K562 (cell line): ENCODE data around the gene MMP28. TPM values are rescaled to one million over a fixed set of nuclear protein-coding genes. Genes with fewer than 3 reads are reported as not detected.

Source experiments
- ATAC-seq: fragments of 200-7000 bp; cut with Tn5 transposase; 3 replicates; pipeline ENCODE4 v1.9.1; 2020; ENCODE audit warnings: moderate library complexity
- BruUV-seq: library from RNA; stranded (reverse); fragments of 400-500 nt; replicated peaks from 2 replicates; lab custom pipeline; 2021; lab: Mats Ljungman, UMichigan
- CTCF ChIA-PET: fragments of 300-600 bp; formaldehyde crosslinking; extraction: SDS; loops from one replicate; lab custom pipeline; 2021; ENCODE audit warnings: low intra/inter-chr PET ratio; lab: Yijun Ruan, JAX
- POLR2A ChIA-PET: fragments of 300-600, 350-650 bp; sonication (Branson Sonifier 250); formaldehyde crosslinking; extraction: SDS; loops from one replicate; lab custom pipeline; 2021; ENCODE audit warnings: antibody characterized with exemption, inconsistent platforms; lab: Yijun Ruan, JAX
- DNase-seq, 4 experiments: peaks; one replicate each; pipeline versions ENCODE4 v3.0.0 to v3.0.0-alpha.2; 2011 to 2018; ENCODE audit warnings: low spot score in 3 of 4, mixed read lengths in 3 of 4; ENCODE audit errors: extremely low read depth in 1 of 4
- FAIRE-seq: peaks from 2 replicates; lab custom pipeline; 2011; peaks lifted over from hg19 to GRCh38; lab: Jason Lieb, UNC
- H2AFZ ChIP-seq: 2 replicates; pipeline ENCODE4 v1.6.0; 2011; ENCODE audit warnings: low read depth, low read length, control low read depth, inconsistent platforms
- H3K27ac ChIP-seq: fragments of 200-600 bp; 3 replicates; pipeline ENCODE4 v1.8.0; 2011; ENCODE audit warnings: low read depth, mild to moderate bottlenecking, control low read depth, inconsistent platforms, low read length, moderate library complexity, mixed read lengths; ENCODE audit errors: extremely low read depth
- H3K27me3 ChIP-seq, 2 experiments: fragments of 300-600 bp in 1 of 2; 2 replicates in 1 of 2; 3 replicates in 1 of 2; pipeline versions ENCODE4 v1.6.0 to v1.8.0; 2011; ENCODE audit warnings: inconsistent platforms in 2 of 2, low read length in 2 of 2, mild to moderate bottlenecking in 1 of 2, mixed read lengths in 1 of 2, moderate library complexity in 1 of 2; ENCODE audit not compliant: control insufficient read depth in 2 of 2, insufficient read depth in 2 of 2
- H3K36me3 ChIP-seq: fragments of 300-600 bp; 3 replicates; pipeline ENCODE4 v1.8.0; 2011; ENCODE audit warnings: mild to moderate bottlenecking, low read length, inconsistent platforms; ENCODE audit not compliant: control insufficient read depth, insufficient read depth
- H3K4me1 ChIP-seq, 2 experiments: fragments of 200-600 bp in 1 of 2; replicated peaks in 1 of 2; 2 replicates in 1 of 2; 3 replicates in 1 of 2; pipeline versions ENCODE4 v1.5.1 to v1.8.0; 2011; ENCODE audit warnings: inconsistent platforms in 2 of 2, low read length in 2 of 2, mild to moderate bottlenecking in 1 of 2, mixed read lengths in 1 of 2, moderate library complexity in 1 of 2; ENCODE audit not compliant: control insufficient read depth in 2 of 2, insufficient read depth in 2 of 2
- H3K4me2 ChIP-seq: 2 replicates; pipeline ENCODE4 v1.6.1; 2011; ENCODE audit warnings: low read length, control low read depth, inconsistent platforms, mixed read lengths; ENCODE audit not compliant: insufficient read depth
- H3K4me3 ChIP-seq: fragments of 200-600 bp; sonication (generic), shearing (Covaris generic); 2 replicates; pipeline ENCODE4 v1.5.1; 2016; ENCODE audit warnings: control low read depth, inconsistent platforms
- H3K79me2 ChIP-seq: fragments of 200-600 bp; 3 replicates; pipeline ENCODE4 v1.8.0; 2011; ENCODE audit warnings: low read length, inconsistent platforms; ENCODE audit not compliant: control insufficient read depth, insufficient read depth
- H3K9ac ChIP-seq, 2 experiments: 2 replicates each; pipeline versions ENCODE4 v1.6.0 to v1.6.1; 2011; ENCODE audit warnings: low read depth in 2 of 2, low read length in 2 of 2, control low read depth in 1 of 2, inconsistent platforms in 1 of 2, mild to moderate bottlenecking in 1 of 2, mixed read lengths in 1 of 2; ENCODE audit not compliant: insufficient read depth in 1 of 2
- H3K9me1 ChIP-seq: one replicate; pipeline ENCODE4 v1.6.0; 2011; ENCODE audit warnings: inconsistent platforms, mild to moderate bottlenecking, low read length, moderate library complexity; ENCODE audit not compliant: control insufficient read depth, insufficient read depth
- H3K9me3 ChIP-seq: replicated peaks from 2 replicates; pipeline ENCODE4 v1.5.1; 2011; ENCODE audit warnings: low read depth, low read length, inconsistent platforms; ENCODE audit not compliant: control insufficient read depth, insufficient read depth
- H4K20me1 ChIP-seq: replicated peaks from 2 replicates; pipeline ENCODE4 v1.6.1; 2011; ENCODE audit warnings: low read length, inconsistent platforms, mixed read lengths; ENCODE audit not compliant: control insufficient read depth, insufficient read depth
- CCNT2 ChIP-seq: IDR thresholded peaks from 2 replicates; pipeline ENCODE4 v1.6.1; 2011; ENCODE audit warnings: borderline replicate concordance, low read depth, mild to moderate bottlenecking, moderate library complexity, mixed read lengths, low read length; ENCODE audit not compliant: insufficient read length; ENCODE audit errors: extremely low read depth
- FOSL1 ChIP-seq: fragments of 200-800 bp; sonication (Bioruptor generic); conservative IDR thresholded peaks from 2 replicates; pipeline ENCODE4 v1.6.1; 2016; ENCODE audit warnings: missing genetic modification characterization, missing compliant biosample characterization
- NONO ChIP-seq, 2 experiments: fragments of 200-400 bp in 1 of 2; fragments of 450-650 bp in 1 of 2; formaldehyde crosslinking in 1 of 2; IDR thresholded peaks; 2 replicates each; pipeline ENCODE4 v1.6.1; 2017; ENCODE audit warnings: low read depth in 2 of 2, mild to moderate bottlenecking in 2 of 2, moderate library complexity in 2 of 2, low read length in 1 of 2
- POLR2AphosphoS2 ChIP-seq: IDR thresholded peaks from 2 replicates; pipeline ENCODE4 v1.6.1; 2012; ENCODE audit warnings: low read length, improper control_type of control experiment
- RREB1 ChIP-seq: fragments of 250-450 bp; sonication (Bioruptor Pico); IDR thresholded peaks from 2 replicates; pipeline ENCODE4 v1.4.0; 2020
- SMARCB1 ChIP-seq: IDR thresholded peaks from 2 replicates; pipeline ENCODE4 v1.6.1; 2011; ENCODE audit warnings: improper control_type of control experiment, low read depth; ENCODE audit not compliant: insufficient read length
- WGBS: fragments of 100-300 bp; shearing (Covaris generic); methylation state at CpG from one replicate; pipeline ENCODE4 v1.1.6; 2016; ENCODE audit warnings: low coverage, mixed read lengths; ENCODE audit not compliant: insufficient coverage; ENCODE audit errors: missing lambda C conversion rate; 5-methylcytosine and 5-hydroxymethylcytosine counted together
- in situ Hi-C: fragments of 300-500 bp; cut with MboI; formaldehyde crosslinking; loops from 4 replicates; pipeline ENCODE4 v1.15.0; 2018; ENCODE audit warnings: inconsistent platforms, mixed read lengths
- intact Hi-C: fragments of 100-400 bp; cut with micrococcal nuclease; formaldehyde crosslinking; loops from 2 replicates; pipeline ENCODE4 v1.14.2; 2022
- polyA plus RNA-seq, 8 experiments: library from polyadenylated mRNA; depleted of rRNA in 4 of 8; stranded (reverse) in 5 of 8; unstranded in 3 of 8; fragments of >200 nt; fragmentation: Nextera tagmentation in 2 of 8; fragmentation: Illumina TruSeq in 1 of 8; extraction: Ambion mirVana in 2 of 8; extraction: Trizol in 1 of 8; gene quantifications; 2 replicates each; pipeline versions ENCODE4 v1.2.1 to v1.2.3, GENCODE V29; 2011 to 2014; ENCODE audit warnings: inconsistent platforms in 1 of 8, missing spikeins in 1 of 8
- total RNA-seq, 7 experiments: library from RNA; depleted of rRNA in 6 of 7; stranded (reverse); fragments of >200 nt in 6 of 7; fragmentation: Illumina TruSeq in 2 of 7; extraction: Trizol in 2 of 7; gene quantifications; 2 replicates each; pipeline versions ENCODE4 v1.2.1 to v1.2.3, GENCODE V29; 2011 to 2021; ENCODE audit warnings: low replicate concordance in 1 of 7
- TF ChIP-seq, protein P1 (sequence below): fragments of 450-650 bp; IDR thresholded peaks from 2 replicates; pipeline ENCODE4 v1.7.1; 2018; ENCODE audit warnings: mild to moderate bottlenecking, low read depth; ENCODE audit not compliant: partially characterized antibody
- TF ChIP-seq, protein P2 (sequence below): fragments of 450-650 bp; formaldehyde crosslinking; IDR thresholded peaks from 2 replicates; pipeline ENCODE4 v1.4.0; 2020; ENCODE audit warnings: mild to moderate bottlenecking, moderate library complexity

The MMP28 gene
- total and polyA plus RNA-seq, 9 of the 15 experiments (the other 6 are each of a cell fraction or from before 2014, with no cell fraction given) = not detected

- Histone ChIP-seq H2AFZ (no peak overlapping the region), H3K36me3 (peaks cover 88% of the 10 kb centered on the region), H3K79me2 (no peaks in the 10 kb centered on the region), H3K27ac (no peak overlapping the region), H3K27me3 (no peaks in the 10 kb centered on the region), H3K9me3 (no peaks in the 10 kb centered on the region), H3K4me1 (no peaks in the 10 kb centered on the region), H3K9me1 (no peaks in the 10 kb centered on the region), H3K4me2 (no peak overlapping the region)
- ATAC-seq (no peak), FAIRE-seq (no peak)
- intact Hi-C loops = loop anchor here (10.0 kb wide), 1 partner anchor 233 kb away; no protein-coding TSS in a partner anchor
- CTCF ChIA-PET = no interaction called here
- POLR2A ChIA-PET = interaction anchor here (0.7 to 1.3 kb wide), 3 partner anchors 10 to 34 kb away, joined by 3 to 4 read pairs (median 4); partner anchors contain the start of gene TAF15
- TF ChIP-seq POLR2AphosphoS2 (no peak), RREB1 (CRISPR knock-in tag) (no peak), CCNT2 (no peak), SMARCB1 (no peak), NONO (IDR thresholded peaks at IDR 0.05; ENCODE audit: low read depth in 2 of 2, low read length in 1 of 2) (no peak), FOSL1 (tag) (no peak)
- TF ChIP-seq, protein P1, sequence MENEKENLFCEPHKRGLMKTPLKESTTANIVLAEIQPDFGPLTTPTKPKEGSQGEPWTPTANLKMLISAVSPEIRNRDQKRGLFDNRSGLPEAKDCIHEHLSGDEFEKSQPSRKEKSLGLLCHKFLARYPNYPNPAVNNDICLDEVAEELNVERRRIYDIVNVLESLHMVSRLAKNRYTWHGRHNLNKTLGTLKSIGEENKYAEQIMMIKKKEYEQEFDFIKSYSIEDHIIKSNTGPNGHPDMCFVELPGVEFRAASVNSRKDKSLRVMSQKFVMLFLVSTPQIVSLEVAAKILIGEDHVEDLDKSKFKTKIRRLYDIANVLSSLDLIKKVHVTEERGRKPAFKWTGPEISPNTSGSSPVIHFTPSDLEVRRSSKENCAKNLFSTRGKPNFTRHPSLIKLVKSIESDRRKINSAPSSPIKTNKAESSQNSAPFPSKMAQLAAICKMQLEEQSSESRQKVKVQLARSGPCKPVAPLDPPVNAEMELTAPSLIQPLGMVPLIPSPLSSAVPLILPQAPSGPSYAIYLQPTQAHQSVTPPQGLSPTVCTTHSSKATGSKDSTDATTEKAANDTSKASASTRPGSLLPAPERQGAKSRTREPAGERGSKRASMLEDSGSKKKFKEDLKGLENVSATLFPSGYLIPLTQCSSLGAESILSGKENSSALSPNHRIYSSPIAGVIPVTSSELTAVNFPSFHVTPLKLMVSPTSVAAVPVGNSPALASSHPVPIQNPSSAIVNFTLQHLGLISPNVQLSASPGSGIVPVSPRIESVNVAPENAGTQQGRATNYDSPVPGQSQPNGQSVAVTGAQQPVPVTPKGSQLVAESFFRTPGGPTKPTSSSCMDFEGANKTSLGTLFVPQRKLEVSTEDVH = no peak
- TF ChIP-seq, protein P2, sequence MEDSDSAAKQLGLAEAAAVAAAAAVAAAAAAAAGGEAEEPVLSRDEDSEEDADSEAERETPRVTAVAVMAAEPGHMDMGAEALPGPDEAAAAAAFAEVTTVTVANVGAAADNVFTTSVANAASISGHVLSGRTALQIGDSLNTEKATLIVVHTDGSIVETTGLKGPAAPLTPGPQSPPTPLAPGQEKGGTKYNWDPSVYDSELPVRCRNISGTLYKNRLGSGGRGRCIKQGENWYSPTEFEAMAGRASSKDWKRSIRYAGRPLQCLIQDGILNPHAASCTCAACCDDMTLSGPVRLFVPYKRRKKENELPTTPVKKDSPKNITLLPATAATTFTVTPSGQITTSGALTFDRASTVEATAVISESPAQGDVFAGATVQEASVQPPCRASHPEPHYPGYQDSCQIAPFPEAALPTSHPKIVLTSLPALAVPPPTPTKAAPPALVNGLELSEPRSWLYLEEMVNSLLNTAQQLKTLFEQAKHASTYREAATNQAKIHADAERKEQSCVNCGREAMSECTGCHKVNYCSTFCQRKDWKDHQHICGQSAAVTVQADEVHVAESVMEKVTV = no peak
- TF ChIP-seq, all 486 proteins: peak for 0
- Histone ChIP-seq H3K4me3 (no peak overlapping the region), H4K20me1 (no peaks in the 10 kb centered on the region), H3K9ac (no peak overlapping the region)
- no peak for DNase-seq
- 95% methylated on average over 5 of the region's 5 CpGs for WGBS
- in situ Hi-C loops = no loop called here
- BruUV-seq = no TSS peak
These were observed 46.8 kb upstream of the MMP28 start for GRCh38 chr17:35842239-35842638.
